ENCODE data around the gene KCNQ4. TPM values are rescaled to one million over a fixed set of nuclear protein-coding genes. Genes with fewer than 3 reads are reported as not detected.

The KCNQ4 gene
- total and polyA plus RNA-seq, 2 of the 4 experiments (the other 2 are of a cell fraction): 0.07 TPM; not detected in 1

- Histone ChIP-seq H2AK9ac (replicated peaks; ENCODE audit: low read depth, low read length, poor library complexity) (no peak overlapping the region), H3K23ac (ENCODE audit: low read depth, low read length) (no peak overlapping the region), H3K79me1 (ENCODE audit: low read depth in 1 of 2, low read length in 2 of 2) (no peaks in the 10 kb centered on the region; a peak in 1 of 4 replicates), H3K14ac (replicated peaks; ENCODE audit: low read depth, low read length) (no peak overlapping the region), H4K91ac (ENCODE audit: insufficient read depth, low read depth, low read length) (no peak overlapping the region), H3K4me1 (ENCODE audit: control insufficient read depth, insufficient read depth, low read length) (peaks cover 2% of the 10 kb centered on the region; the same call in 1 of the 2 replicates), H2BK20ac (ENCODE audit: low read depth, low read length) (no peak overlapping the region), H2BK5ac (ENCODE audit: low read depth, low read length, poor library complexity, severe bottlenecking) (no peak overlapping the region), H2BK15ac (ENCODE audit: low read depth, low read length) (no peak overlapping the region), H3K4me2 (ENCODE audit: low read depth, low read length) (no peak overlapping the region), H2AFZ (replicated peaks; ENCODE audit: low read length, poor library complexity) (no peak overlapping the region), H3K9ac (ENCODE audit: low read depth, low read length) (no peak overlapping the region), H3K18ac (ENCODE audit: low read depth, low read length) (no peak overlapping the region), H4K8ac (ENCODE audit: low read depth in 2 of 2, low read length in 2 of 2) (no peak overlapping the region), H3K9me3 (ENCODE audit: control insufficient read depth, insufficient read depth, low read length) (no peaks in the 10 kb centered on the region), H3K27me3 (ENCODE audit: control insufficient read depth, insufficient read depth, low read length) (no peaks in the 10 kb centered on the region), H2AK5ac (ENCODE audit: low read depth, low read length) (no peak overlapping the region), H3K27ac (ENCODE audit: insufficient read depth, low read length) (no peak overlapping the region), H3K4me3 (ENCODE audit: insufficient read depth, low read depth, low read length) (no peak overlapping the region), H4K20me1 (ENCODE audit: insufficient read depth, low read length) (no peaks in the 10 kb centered on the region), H3K56ac (ENCODE audit: extremely low read depth, insufficient read depth, low read length) (no peak overlapping the region), H3K4ac (ENCODE audit: low read depth, low read length) (no peak overlapping the region), H3K9me1 (ENCODE audit: insufficient read depth, low read length) (peaks cover 2% of the 10 kb centered on the region; the same call in 1 of the 2 replicates), H3K36me3 (ENCODE audit: control insufficient read depth, insufficient read depth, low read length) (peaks cover 47% of the 10 kb centered on the region), H4K5ac (ENCODE audit: low read depth, low read length) (no peak overlapping the region), H2BK120ac (ENCODE audit: low read depth, low read length) (no peak overlapping the region)
- ChIA-PET POLR2A (ENCODE audit: unreplicated experiment) (no interaction called here), CTCF (interaction anchor here (1.6 kb wide), 1 partner anchor 15 kb away, joined by 4 read pairs; no protein-coding TSS in a partner anchor)
- dilution Hi-C loops (cut with HindIII; ENCODE audit: low sequenced_read_pairs, unreplicated experiment): no loop called here
- in situ Hi-C loops (cut with MboI; ENCODE audit: low sequenced_read_pairs): no loop called here
- DNase-seq (no peak), ATAC-seq (ENCODE audit: low read depth) (no peak)
- no TSS peak for BruUV-seq (replicated peaks)
- no peak for TF ChIP-seq CTCF (conservative IDR thresholded peaks at IDR 0.05; ENCODE audit: low read depth, low read length)
- no peak for TF ChIP-seq RAD21 (IDR thresholded peaks at IDR 0.05; ENCODE audit: low read length)
- TF ChIP-seq FOS (IDR thresholded peaks at IDR 0.05; ENCODE audit: low read depth, low read length): no peak
- no peak for TF ChIP-seq NFE2L2 (IDR thresholded peaks at IDR 0.05; ENCODE audit: low read depth, low read length)
- no peak for TF ChIP-seq SMC3 (IDR thresholded peaks at IDR 0.05; ENCODE audit: low read depth, low read length)
- TF ChIP-seq RCOR1 (IDR thresholded peaks at IDR 0.05; ENCODE audit: insufficient replicate concordance, low read length): no peak
- no peak for TF ChIP-seq USF2 (IDR thresholded peaks at IDR 0.05; ENCODE audit: low read depth, low read length)
- no peak for TF ChIP-seq RFX5 (IDR thresholded peaks at IDR 0.05; ENCODE audit: low read depth, low read length)
- no peak for TF ChIP-seq MXI1 (IDR thresholded peaks at IDR 0.05; ENCODE audit: borderline replicate concordance, low read depth, low read length)
- no peak for TF ChIP-seq POLR2A (IDR thresholded peaks at IDR 0.05; ENCODE audit: low read depth, low read length)
- no peak for TF ChIP-seq MAZ (IDR thresholded peaks at IDR 0.05; ENCODE audit: borderline replicate concordance, low read depth, low read length)
- TF ChIP-seq ELK1 (IDR thresholded peaks at IDR 0.05; ENCODE audit: borderline replicate concordance, low read depth, low read length): no peak
- intact Hi-C loops (cut with micrococcal nuclease): no loop called here
- 100% methylated on average over 2 of the region's 6 CpGs; no CpG with 5 or more reads in 1 of the 2 experiments for WGBS, 2 experiments (ENCODE audit: extremely low coverage in 2 of 2, insufficient read length in 1 of 2)
Observed at GRCh38 chr1:40758578-40759343, 24.8 kb upstream of the KCNQ4 start.

All from IMR-90 (cell line).